Measurements from ENCODE around the gene CTIF.

Gene CTIF

DNA sequence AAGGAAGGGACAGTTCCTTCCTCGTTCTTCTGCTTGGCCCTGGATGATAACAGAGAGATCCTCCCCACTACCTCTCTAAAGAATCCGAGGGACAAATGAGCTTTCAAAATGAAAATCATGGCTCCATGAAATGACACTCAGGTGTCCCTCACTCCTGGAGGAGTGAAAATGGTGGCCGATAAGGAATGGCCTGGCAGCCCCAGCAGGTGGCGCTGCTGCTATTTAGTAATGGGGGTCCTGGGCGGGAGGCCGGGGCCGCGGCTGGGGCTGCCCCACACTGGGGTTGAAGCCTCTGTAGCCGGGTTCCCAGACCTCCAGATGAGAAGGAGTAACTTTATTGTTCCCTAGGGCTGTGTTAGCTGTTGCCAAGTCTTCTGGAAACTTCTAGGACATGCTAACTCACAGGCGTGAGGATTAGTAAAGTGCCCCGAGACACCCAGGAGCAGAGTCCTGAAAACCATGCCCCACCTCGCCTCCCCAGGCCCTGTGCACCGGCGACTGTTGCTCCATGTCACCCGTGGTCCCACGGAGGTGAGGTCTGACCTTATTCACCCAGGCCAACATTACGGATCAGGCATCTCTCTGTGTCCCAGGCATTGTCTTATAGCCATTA lies 138.0 kb downstream of the CTIF start:
- Histone ChIP-seq H3K9me3 (ENCODE audit: control insufficient read depth, insufficient read depth, low read length) (no peaks in the 10 kb centered on the region), H3K27me3 (ENCODE audit: control insufficient read depth, insufficient read depth, low read length) (no peaks in the 10 kb centered on the region), H3K9ac (ENCODE audit: low read depth, low read length) (no peak overlapping the region), H3K4me1 (ENCODE audit: control insufficient read depth, insufficient read depth, low read length) (no peaks in the 10 kb centered on the region), H3K27ac (ENCODE audit: low read depth, low read length) (no peak overlapping the region), H3K4me3 (ENCODE audit: low read depth, low read length) (no peak overlapping the region), H3K36me3 (ENCODE audit: control insufficient read depth, insufficient read depth, low read length) (no peaks in the 10 kb centered on the region)

DNA sequence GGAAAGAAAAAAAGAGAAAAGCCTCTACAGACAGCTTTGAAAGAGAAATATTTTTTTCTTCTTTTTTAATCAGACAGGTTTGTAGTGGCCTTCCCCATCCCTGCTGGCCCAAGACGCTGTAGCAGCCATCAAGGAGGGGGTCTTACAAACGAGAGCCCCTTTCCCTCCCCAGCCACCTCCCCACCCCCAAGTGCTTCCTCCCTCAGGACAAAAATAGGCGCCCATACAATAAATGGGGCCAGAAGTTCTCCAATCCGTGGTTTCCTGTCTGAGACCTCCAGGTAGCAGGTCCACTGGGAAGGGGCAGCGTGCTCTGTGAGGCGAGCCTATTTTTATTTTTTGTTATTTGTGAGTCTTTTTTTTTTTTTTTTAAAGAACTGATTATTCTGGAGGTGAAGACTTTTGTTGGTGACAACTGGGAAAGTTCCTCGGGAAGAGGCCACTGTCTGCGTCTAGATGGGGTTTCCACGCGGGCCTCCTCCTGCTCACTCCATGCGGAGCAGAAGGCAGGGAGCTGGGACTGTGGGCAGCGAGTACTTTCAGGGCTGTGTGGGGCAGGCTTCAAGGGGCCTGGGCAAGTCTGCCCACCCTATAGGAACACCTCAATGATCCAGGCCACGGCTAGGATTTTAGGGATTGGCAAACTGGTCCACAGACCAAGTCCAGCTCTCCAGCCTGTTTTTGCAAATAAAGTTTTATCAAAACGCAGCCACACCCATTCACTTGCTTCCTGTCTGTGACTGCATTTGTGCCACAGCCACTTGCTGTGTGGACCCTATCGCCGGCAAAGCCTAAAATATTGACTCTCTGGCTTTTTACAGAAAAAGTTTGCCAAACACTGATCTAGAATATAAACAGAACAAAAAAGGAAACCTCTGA lies 139.6 kb downstream of the CTIF start:
- no peaks in the 10 kb centered on the region for H3K9me3 ChIP-seq (ENCODE audit: control insufficient read depth, insufficient read depth, low read length)
- no peaks in the 10 kb centered on the region for H3K27me3 ChIP-seq (ENCODE audit: control insufficient read depth, insufficient read depth, low read length)
- no peak overlapping the region for H3K4me3 ChIP-seq (ENCODE audit: low read depth, low read length)
- no peak overlapping the region for H3K27ac ChIP-seq (ENCODE audit: low read depth, low read length)
- no peak overlapping the region for H3K9ac ChIP-seq (ENCODE audit: low read depth, low read length)
- H3K36me3 ChIP-seq (ENCODE audit: control insufficient read depth, insufficient read depth, low read length), result no peaks in the 10 kb centered on the region
- no peaks in the 10 kb centered on the region for H3K4me1 ChIP-seq (ENCODE audit: control insufficient read depth, insufficient read depth, low read length)

DNA sequence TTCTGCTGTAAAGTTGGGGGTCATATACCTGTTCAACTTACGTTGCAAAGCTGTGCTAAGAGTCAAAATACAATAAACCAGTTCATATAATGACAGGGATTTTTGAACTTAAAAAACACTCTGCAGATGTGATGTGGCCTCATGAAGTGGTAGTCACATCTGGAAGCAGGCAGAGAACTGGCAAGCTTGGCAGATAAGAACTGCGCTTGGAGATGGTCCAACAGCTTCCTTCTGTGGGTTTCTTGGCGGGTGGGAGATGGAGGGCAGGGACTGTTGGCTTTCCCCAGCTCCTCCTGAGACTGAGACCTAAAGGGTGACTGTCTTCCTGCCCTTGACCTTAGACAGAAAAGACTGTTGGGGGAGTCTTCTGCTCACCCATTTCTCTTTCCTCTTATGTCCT lies 140.4 kb downstream of the CTIF start:
- Histone ChIP-seq H3K4me3 (ENCODE audit: low read depth, low read length) (no peak overlapping the region), H3K9me3 (ENCODE audit: control insufficient read depth, insufficient read depth, low read length) (no peaks in the 10 kb centered on the region), H3K27ac (ENCODE audit: low read depth, low read length) (no peak overlapping the region), H3K4me1 (ENCODE audit: control insufficient read depth, insufficient read depth, low read length) (no peaks in the 10 kb centered on the region), H3K9ac (ENCODE audit: low read depth, low read length) (no peak overlapping the region), H3K36me3 (ENCODE audit: control insufficient read depth, insufficient read depth, low read length) (no peaks in the 10 kb centered on the region), H3K27me3 (ENCODE audit: control insufficient read depth, insufficient read depth, low read length) (no peaks in the 10 kb centered on the region)

DNA sequence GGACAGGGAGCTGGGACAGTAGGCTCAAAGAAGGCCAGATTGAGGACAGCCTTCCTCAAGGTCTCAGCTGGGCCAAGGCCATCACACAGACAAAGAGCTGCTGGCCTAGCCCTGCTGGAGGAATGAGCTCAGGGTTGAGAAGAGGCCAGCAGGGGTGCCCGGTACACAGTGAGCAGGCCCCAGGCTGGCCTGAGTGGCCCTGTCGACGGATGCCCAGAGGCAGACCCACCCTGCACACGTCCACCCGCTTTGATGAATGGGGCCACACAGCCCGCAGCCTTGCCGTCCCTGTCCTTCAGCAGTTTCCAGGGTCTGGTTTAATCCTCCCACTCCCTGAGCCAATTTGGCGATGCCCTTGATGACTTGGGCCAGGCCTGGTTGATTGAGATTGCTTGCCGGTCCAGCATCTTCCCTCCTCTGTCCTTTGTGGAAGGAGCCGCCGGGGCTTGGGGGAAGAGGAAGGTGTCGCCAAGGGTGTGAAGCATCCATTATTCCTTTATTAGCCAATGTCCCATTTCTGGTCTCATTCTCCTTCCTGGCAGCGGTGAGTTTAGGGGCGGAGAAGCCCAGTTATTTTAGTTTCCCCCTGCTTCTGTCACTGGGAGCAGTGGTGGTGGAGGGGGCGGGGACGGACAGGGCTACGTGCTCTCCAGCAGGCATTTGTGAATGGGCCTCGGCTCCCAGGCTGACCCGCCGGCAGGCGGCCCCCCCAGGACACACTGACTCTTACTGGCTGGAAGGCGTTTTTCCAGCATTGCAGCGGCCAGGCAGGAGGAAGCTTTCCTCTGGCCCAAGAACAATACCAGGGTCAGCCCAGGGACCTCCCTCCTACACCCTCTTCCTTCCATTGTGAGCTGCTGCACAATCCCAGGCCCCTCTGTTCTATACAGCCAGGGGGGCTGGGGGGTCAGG lies 141.8 kb downstream of the CTIF start:
- no peaks in the 10 kb centered on the region for H3K27me3 ChIP-seq (ENCODE audit: control insufficient read depth, insufficient read depth, low read length)
- H3K4me3 ChIP-seq (ENCODE audit: low read depth, low read length), result no peak overlapping the region
- no peaks in the 10 kb centered on the region for H3K4me1 ChIP-seq (ENCODE audit: control insufficient read depth, insufficient read depth, low read length)
- H3K9me3 ChIP-seq (ENCODE audit: control insufficient read depth, insufficient read depth, low read length), result no peaks in the 10 kb centered on the region
- H3K9ac ChIP-seq (ENCODE audit: low read depth, low read length), result no peak overlapping the region
- no peaks in the 10 kb centered on the region for H3K36me3 ChIP-seq (ENCODE audit: control insufficient read depth, insufficient read depth, low read length)
- H3K27ac ChIP-seq (ENCODE audit: low read depth, low read length), result no peak overlapping the region

DNA sequence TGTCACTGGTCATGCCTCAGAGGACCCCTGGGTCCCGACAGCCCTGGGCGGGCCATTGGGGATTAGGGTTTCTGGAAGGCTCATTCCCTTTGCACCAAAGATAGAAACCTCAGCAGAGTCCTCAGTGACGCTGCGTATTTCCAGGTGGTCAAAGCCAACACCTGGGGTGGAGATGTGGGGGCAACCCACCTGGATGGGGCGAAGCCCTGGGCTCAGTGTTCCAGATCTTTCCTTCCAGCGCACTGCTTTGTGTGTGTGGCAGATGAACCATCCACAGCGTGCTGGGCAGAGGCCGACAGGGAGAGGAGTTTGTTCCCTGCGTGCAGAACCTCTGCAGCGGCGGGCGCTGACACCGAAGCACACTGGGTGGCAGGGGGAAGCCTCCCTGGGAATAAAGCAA lies 143.9 kb downstream of the CTIF start:
- H3K36me3 ChIP-seq (ENCODE audit: control insufficient read depth, insufficient read depth, low read length), result no peaks in the 10 kb centered on the region
- H3K27ac ChIP-seq (ENCODE audit: low read depth, low read length), result no peak overlapping the region
- no peak overlapping the region for H3K4me3 ChIP-seq (ENCODE audit: low read depth, low read length)
- H3K4me1 ChIP-seq (ENCODE audit: control insufficient read depth, insufficient read depth, low read length), result no peaks in the 10 kb centered on the region
- H3K27me3 ChIP-seq (ENCODE audit: control insufficient read depth, insufficient read depth, low read length), result no peaks in the 10 kb centered on the region
- no peak overlapping the region for H3K9ac ChIP-seq (ENCODE audit: low read depth, low read length)
- H3K9me3 ChIP-seq (ENCODE audit: control insufficient read depth, insufficient read depth, low read length), result no peaks in the 10 kb centered on the region

DNA sequence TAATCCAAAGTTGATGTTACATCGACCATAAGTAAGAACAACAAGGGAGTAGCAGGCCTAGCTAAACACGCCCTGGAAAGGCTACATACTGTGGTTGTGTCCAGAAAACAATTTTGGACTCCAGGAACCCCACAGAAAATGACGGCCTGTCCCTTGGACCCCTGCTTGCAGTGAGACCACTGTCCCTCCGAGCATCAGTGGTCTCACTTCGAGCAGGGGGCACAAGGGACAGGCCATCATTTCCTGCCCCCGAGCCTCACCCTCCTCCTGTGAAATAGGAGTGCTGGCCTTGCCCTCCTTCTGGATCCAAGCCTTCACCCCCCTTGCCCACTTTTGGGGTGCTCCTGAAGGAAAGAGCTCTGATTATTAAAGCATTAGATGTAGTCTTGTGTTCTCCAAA lies 144.4 kb downstream of the CTIF start:
- H3K9ac ChIP-seq (ENCODE audit: low read depth, low read length), result no peak overlapping the region
- H3K27ac ChIP-seq (ENCODE audit: low read depth, low read length), result no peak overlapping the region
- no peak overlapping the region for H3K4me3 ChIP-seq (ENCODE audit: low read depth, low read length)
- no peaks in the 10 kb centered on the region for H3K4me1 ChIP-seq (ENCODE audit: control insufficient read depth, insufficient read depth, low read length)
- no peaks in the 10 kb centered on the region for H3K27me3 ChIP-seq (ENCODE audit: control insufficient read depth, insufficient read depth, low read length)
- no peaks in the 10 kb centered on the region for H3K36me3 ChIP-seq (ENCODE audit: control insufficient read depth, insufficient read depth, low read length)
- no peaks in the 10 kb centered on the region for H3K9me3 ChIP-seq (ENCODE audit: control insufficient read depth, insufficient read depth, low read length)

DNA sequence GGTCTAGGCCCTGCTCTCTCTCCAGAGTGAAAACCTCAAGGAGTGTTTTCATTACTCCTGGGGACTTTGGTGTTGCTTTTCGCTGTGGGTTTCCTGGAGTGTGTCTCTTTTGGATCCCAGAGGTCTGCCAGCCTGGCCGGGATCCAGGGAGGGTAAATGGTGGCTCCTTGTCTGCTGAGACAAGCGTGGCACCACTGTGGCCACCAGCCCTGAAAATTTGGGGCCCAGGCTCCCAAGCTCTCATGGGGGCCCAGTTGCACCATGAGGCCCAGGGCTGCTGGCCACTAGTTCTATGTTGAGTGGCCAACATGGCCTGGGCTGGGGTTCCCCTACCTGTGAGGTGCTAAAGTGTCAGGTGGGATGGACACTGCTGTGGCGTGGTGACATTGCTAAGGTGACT lies 144.8 kb downstream of the CTIF start:
- no peaks in the 10 kb centered on the region for H3K27me3 ChIP-seq (ENCODE audit: control insufficient read depth, insufficient read depth, low read length)
- H3K9me3 ChIP-seq (ENCODE audit: control insufficient read depth, insufficient read depth, low read length), result no peaks in the 10 kb centered on the region
- no peak overlapping the region for H3K9ac ChIP-seq (ENCODE audit: low read depth, low read length)
- no peak overlapping the region for H3K27ac ChIP-seq (ENCODE audit: low read depth, low read length)
- H3K4me1 ChIP-seq (ENCODE audit: control insufficient read depth, insufficient read depth, low read length), result no peaks in the 10 kb centered on the region
- H3K4me3 ChIP-seq (ENCODE audit: low read depth, low read length), result no peak overlapping the region
- no peaks in the 10 kb centered on the region for H3K36me3 ChIP-seq (ENCODE audit: control insufficient read depth, insufficient read depth, low read length)

DNA sequence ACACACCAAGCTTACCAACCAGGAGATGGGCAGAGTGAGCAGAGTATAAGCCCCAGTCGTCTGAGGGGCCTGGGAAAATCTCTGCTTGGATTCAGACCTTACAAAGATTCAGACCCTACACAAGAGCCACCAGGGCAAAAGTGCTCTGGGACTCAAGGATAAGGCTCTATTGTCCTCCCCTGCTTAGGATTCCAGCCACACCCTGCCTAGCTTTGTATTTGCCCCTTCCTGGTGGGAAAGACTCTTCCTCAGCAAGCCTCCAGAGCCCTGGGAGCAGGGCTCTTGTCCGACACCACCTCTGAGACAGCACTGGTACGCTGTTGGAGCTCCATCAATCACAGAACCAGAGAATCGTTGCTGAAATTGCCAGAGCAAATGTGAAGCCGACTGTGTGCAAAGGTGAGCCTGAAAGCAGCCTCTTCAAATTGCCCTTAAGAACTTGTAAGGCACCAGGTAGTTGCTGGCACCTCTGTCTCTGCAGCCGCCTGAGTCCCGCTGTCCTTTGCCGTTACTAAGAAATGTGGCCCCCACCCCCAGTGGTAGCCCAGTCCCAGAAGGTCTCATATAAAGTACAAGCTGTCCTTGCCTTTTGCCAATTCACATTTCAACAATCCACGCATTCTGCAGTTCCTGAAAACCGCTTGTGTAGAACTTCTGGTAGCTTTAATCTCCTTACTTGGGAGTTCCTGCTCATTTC lies 148.7 kb downstream of the CTIF start:
- H3K27ac ChIP-seq (ENCODE audit: low read depth, low read length), result no peak overlapping the region
- H3K9me3 ChIP-seq (ENCODE audit: control insufficient read depth, insufficient read depth, low read length), result no peaks in the 10 kb centered on the region
- no peaks in the 10 kb centered on the region for H3K27me3 ChIP-seq (ENCODE audit: control insufficient read depth, insufficient read depth, low read length)
- no peak overlapping the region for H3K9ac ChIP-seq (ENCODE audit: low read depth, low read length)
- no peaks in the 10 kb centered on the region for H3K4me1 ChIP-seq (ENCODE audit: control insufficient read depth, insufficient read depth, low read length)
- H3K36me3 ChIP-seq (ENCODE audit: control insufficient read depth, insufficient read depth, low read length), result no peaks in the 10 kb centered on the region
- H3K4me3 ChIP-seq (ENCODE audit: low read depth, low read length), result no peak overlapping the region

DNA sequence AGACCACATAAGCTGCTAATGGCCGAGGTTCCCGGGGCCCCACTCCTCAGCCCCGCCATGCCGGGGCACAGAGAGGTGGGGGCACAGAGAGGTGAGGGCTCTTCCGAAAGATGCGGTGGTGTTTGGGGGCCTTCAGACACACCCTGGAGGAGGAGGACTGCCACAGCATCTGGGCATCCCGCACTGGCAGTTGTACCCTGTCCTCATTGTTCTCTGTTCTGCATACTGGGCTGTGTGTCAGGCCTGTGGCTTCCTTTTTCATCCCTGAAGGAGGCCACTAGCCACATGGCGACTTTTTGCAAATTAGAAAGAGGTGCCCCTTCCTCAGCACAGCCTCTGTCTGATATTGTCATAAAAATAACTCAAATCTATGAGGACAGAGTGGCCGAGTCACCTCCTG lies 150.1 kb downstream of the CTIF start:
- no peaks in the 10 kb centered on the region for H3K4me1 ChIP-seq (ENCODE audit: control insufficient read depth, insufficient read depth, low read length)
- no peaks in the 10 kb centered on the region for H3K27me3 ChIP-seq (ENCODE audit: control insufficient read depth, insufficient read depth, low read length)
- H3K9me3 ChIP-seq (ENCODE audit: control insufficient read depth, insufficient read depth, low read length), result no peaks in the 10 kb centered on the region
- H3K36me3 ChIP-seq (ENCODE audit: control insufficient read depth, insufficient read depth, low read length), result no peaks in the 10 kb centered on the region
- no peak overlapping the region for H3K27ac ChIP-seq (ENCODE audit: low read depth, low read length)
- H3K4me3 ChIP-seq (ENCODE audit: low read depth, low read length), result no peak overlapping the region
- no peak overlapping the region for H3K9ac ChIP-seq (ENCODE audit: low read depth, low read length)

DNA sequence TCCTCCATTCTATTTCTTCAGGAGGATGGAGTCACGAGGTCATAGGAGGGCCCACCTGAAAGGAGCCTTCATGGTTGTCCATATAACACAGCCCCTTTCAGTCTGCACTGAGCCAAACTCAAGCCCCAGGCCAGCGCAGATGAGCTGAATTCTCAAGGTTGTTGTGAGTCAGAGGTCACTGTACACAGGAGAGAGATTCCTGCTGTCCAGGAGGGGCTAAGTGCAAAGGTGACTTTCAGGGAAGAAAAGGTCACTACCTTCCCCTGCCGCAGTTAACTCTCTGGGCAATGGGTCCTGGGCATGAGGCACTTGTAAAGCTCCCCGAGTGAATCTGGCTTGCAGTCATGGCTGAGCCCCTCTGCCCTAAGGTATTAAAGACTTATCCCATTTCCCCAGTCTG lies 150.7 kb downstream of the CTIF start:
- H3K4me1 ChIP-seq (ENCODE audit: control insufficient read depth, insufficient read depth, low read length), result no peaks in the 10 kb centered on the region
- H3K36me3 ChIP-seq (ENCODE audit: control insufficient read depth, insufficient read depth, low read length), result no peaks in the 10 kb centered on the region
- H3K9me3 ChIP-seq (ENCODE audit: control insufficient read depth, insufficient read depth, low read length), result no peaks in the 10 kb centered on the region
- no peak overlapping the region for H3K27ac ChIP-seq (ENCODE audit: low read depth, low read length)
- H3K9ac ChIP-seq (ENCODE audit: low read depth, low read length), result no peak overlapping the region
- H3K4me3 ChIP-seq (ENCODE audit: low read depth, low read length), result no peak overlapping the region
- no peaks in the 10 kb centered on the region for H3K27me3 ChIP-seq (ENCODE audit: control insufficient read depth, insufficient read depth, low read length)
